ENCODE measurements around the gene MED26. TPM values are rescaled to one million over a fixed set of nuclear protein-coding genes. Genes with fewer than 3 reads are reported as not detected.

MED26 gene, protein sequence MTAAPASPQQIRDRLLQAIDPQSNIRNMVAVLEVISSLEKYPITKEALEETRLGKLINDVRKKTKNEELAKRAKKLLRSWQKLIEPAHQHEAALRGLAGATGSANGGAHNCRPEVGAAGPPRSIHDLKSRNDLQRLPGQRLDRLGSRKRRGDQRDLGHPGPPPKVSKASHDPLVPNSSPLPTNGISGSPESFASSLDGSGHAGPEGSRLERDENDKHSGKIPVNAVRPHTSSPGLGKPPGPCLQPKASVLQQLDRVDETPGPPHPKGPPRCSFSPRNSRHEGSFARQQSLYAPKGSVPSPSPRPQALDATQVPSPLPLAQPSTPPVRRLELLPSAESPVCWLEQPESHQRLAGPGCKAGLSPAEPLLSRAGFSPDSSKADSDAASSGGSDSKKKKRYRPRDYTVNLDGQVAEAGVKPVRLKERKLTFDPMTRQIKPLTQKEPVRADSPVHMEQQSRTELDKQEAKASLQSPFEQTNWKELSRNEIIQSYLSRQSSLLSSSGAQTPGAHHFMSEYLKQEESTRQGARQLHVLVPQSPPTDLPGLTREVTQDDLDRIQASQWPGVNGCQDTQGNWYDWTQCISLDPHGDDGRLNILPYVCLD
- 4.2 to 5.6 TPM (median 5.3 TPM) in 5 replicates for total RNA-seq (2022; extraction: Qiagen RNA extraction)

DNA sequence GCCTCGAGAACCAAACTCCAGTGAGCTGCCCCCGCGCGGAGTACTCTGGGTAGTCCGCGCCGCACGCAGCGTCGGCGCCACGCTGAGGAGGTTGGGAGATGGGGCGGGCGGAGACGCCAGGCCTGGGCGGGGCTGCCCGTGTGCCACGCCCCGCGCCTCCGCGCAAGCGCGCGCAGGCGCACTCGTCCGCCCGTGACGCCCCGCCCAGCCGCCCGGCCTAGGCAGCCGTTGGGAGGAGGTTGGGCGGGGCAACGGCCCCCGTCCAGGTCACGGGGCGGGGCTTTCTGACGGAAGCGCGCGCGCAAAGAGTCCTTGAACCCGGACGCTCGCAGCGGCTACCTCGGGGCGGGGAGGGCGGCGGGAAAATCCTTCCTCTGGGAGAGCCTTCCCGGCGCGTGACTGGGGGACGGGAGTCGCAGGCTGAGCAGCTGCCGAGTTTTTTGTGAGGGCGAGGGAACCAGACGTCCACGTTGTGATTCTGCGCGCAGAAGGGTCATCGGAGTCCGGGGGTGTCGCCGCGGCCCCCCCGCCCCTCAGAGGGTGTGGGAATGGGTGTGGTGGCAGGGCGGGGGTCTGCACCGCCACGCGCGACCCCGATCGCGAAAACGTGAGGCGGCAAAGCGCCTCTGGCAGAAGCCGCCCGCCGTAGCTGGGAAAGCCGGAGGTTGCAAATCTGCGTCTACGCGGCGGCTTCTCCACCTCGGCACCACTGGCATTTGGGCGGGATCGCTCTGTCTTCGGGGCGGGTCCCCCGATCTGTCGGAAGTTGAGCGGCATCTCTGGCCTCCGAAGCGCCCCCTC is at the start of gene MED26:
Gene MED26, minus strand, starts transcription at position 22 of the 801 bp plus-strand sequence. CDS start 261 bp downstream, outside the sequence.

DNA sequence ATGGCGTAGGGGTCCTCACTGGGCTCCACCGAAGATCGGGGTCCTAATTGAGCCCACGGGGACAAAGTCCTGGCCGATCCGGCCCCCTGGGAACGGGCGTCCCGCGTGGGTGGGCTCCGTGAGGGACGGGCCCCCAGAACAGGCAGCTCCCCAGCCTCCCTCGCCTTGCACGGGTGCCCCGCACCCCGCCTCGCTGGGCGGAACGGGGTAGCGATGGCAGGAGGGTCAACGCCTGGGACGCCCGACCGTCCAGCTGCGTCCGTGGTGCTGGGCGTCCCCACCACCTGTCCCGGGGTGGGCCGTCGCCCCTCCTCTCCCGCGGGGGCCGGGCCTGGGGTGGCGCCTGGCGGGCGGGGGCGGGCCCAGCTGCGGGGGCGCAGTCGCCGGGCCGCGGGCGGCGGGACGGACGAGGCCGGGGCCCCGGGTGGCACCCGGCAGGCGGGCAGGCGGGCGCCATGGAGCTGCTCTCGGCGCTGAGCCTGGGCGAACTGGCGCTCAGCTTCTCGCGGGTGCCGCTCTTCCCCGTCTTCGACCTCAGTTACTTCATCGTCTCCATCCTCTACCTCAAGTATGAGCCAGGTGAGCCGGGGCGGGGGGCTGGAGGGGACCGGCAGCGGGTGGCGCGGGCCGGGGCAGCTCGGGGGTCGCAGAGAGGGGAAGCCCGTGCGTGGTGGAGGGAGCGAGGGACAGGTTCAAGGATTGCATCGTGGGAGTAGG is 32.9 kb upstream of the MED26 start, which contains the start of gene TMEM38A:
Gene TMEM38A, plus strand, starts transcription at position 377 of the 717 bp plus-strand sequence. Its CDS starts 79 bp downstream, at position 456.

DNA sequence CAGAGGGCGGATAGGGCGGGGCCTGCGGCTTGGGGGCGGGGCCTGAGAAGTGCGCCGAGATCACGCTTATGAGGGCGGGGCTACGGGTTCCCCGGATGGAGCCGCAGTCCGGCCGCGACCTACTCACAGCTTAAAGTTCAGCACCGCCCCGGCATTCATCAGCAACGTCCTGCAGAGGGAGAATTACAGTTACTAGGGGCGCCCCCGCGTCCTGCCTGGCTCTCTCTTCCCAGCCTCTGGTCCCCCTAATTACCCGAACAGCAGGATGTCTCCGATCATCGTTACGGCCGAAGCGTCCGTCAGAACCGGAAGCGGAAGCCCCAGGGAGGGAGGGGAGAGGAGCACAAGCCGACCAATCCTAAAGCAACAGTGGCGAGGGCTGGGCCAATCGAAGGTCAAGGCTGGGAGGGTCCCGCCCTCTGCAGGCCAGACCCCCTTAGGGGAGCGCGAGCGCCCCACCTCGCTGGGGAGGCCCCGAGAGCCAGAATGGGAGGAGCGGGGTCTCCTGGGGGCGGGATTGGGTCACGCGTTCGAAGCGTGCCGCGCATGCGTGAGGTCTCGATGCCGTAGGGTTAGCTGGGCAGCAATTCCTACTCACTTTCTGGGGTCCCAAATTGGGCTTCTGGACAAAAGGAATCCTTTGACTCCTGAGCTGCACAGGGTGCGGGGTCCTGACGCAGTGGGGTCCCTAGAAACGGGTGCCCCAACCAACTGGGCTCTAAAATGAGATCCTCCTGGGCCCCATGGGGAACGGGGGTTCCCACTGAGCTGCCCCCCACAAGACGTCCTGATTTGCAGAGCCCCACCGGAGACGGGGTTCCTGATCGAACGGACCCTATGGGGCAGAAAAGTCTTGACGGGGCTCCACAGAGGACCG is 32.1 kb upstream of the MED26 start, which contains the start of gene SMIM7:
Gene SMIM7, minus strand, starts transcription at position 313 of the 877 bp plus-strand sequence. Its CDS starts 34 bp downstream, at position 279.

DNA sequence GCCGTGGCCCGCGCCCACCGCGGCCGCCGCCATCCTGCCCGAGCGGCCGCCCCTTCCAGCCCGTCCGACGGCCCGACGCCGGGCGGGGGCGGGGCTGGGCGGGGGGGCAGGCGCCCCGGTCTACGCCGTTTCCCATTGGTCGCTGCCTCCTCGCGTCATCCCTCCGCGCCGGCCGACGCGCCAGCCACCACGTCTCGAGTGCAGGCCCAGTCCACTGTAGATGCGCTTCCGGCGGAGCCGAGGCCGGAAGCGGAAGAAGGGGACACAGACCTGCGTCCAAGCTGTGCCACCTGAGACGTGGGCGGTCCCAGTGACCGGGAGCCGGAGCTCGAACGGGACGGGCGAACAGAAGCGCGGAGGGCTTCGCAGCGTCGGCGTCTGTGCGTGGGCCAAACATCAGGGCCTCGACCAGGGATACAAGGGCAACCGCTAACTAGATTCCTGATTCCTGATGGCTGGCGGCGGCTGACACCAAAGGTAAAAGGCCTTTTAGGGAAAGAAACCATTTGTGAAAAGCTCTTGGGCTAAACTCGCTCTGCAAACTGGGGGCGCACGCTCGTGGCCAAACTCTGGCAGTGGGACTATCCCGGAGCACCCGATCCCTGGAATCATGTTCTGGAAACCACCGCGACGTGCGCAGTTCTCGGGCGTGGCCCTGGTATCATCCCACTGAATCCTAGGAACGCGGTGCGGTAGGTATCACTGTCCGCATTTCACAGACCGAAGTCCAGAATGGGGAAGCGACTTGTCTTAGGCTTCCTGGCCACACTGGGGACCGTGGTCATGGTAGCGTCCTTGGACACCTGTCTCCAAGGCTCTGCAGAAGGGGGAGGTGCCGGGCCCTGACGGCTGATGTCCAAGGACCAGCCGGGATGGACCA is 55.4 kb downstream of the MED26 start, which contains the start of gene SLC35E1:
Gene SLC35E1, minus strand, starts transcription at position 84 of the 880 bp plus-strand sequence. Its CDS starts 51 bp downstream, at position 33.

DNA sequence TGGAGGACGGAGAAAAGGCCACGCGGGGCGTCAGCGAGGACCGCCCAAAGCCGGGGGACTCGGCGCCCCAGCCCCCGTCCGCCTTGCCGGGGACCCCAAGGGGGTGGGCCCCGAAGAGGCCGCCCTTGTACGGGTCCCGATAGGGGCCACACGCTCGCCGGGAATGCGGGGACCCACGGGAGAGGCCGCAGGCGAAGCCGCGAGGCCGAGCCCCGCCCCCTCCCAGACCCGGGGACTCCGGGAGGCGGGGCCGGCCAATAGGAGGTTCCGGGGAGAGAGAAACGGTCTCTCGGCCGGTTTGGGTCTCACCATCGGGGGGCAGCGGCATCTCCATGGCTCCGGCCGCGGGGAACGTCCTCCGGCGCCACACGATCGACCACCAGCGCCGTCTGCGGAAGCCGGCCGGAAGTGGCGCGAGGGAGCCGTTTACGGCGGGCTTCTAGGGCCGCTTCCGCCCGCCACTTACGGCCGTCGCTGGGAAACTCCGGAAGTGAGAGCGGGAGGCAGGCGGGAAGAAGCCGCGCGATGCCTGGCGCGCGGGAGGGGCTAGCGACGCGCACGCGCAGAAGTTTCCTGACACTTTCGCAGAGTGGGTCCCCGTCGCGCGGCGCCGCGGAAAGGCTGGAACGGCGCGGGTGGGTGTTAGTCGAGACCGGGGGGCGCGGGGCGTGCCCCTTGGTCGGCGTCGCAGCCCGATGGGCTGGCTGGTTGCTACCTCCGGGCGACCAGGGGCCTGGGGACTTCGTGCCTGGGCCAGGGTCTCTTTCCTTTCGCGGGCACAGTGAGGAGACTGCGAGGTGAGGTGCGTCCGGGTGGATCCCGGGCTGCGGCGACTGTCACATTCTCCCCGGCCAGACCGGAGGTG is 85.7 kb downstream of the MED26 start, which contains the start of gene CHERP:
Gene CHERP, minus strand, starts transcription at position 393 of the 865 bp plus-strand sequence. Its CDS starts 59 bp downstream, at position 334.

Other genes with a start within 250 kb of the MED26 start
- gene EPS15L1, start 156.2 kb downstream of the MED26 start, total RNA-seq (2022; extraction: Qiagen RNA extraction) = 14.2 to 17.6 TPM (median 16.7 TPM) in 5 replicates
- 0.07 to 0.14 TPM in 2 of 5 replicates, not detected in the others for gene CALR3, start 132.0 kb downstream of the MED26 start, total RNA-seq (2022; extraction: Qiagen RNA extraction)
- 2.6 to 3.1 TPM (median 2.7 TPM) in 5 replicates for gene C19orf44, start 131.8 kb downstream of the MED26 start, total RNA-seq (2022; extraction: Qiagen RNA extraction)
- 28.5 to 33.3 TPM (median 30.9 TPM) in 5 replicates for gene CHERP, start 85.8 kb downstream of the MED26 start, total RNA-seq (2022; extraction: Qiagen RNA extraction)
- gene SLC35E1, start 55.8 kb downstream of the MED26 start, total RNA-seq (2022; extraction: Qiagen RNA extraction) = 17.3 to 19.4 TPM (median 18.0 TPM) in 5 replicates
- 64.9 to 74.0 TPM (median 67.2 TPM) in 5 replicates for gene SMIM7, start 31.9 kb upstream of the MED26 start, total RNA-seq (2022; extraction: Qiagen RNA extraction)
- 0.99 to 1.3 TPM (median 1.2 TPM) in 5 replicates for gene TMEM38A, start 32.9 kb upstream of the MED26 start, total RNA-seq (2022; extraction: Qiagen RNA extraction)
- gene NWD1, start 91.6 kb upstream of the MED26 start, total RNA-seq (2022; extraction: Qiagen RNA extraction) = not detected in 5 replicates
- 16.5 to 21.5 TPM (median 19.6 TPM) in 5 replicates for gene SIN3B, start 201.2 kb upstream of the MED26 start, total RNA-seq (2022; extraction: Qiagen RNA extraction)